Gastrocnemius medialis (tissue), 4 donors: ENCODE measurements around the gene HIVEP3.

Source experiments
- CTCF ChIP-seq, 5 experiments: fragments of 450-650 bp in 3 of 5; fragments of 200-600 bp in 2 of 5; sonication (generic) in 2 of 5; IDR thresholded peaks in 4 of 5; conservative IDR thresholded peaks in 1 of 5; 1 replicate in 4 of 5; 2 replicates in 1 of 5; pipeline ENCODE4 v1.5.1; 2016 to 2019; ENCODE audit warnings: antibody characterized with exemption in 5 of 5, mild to moderate bottlenecking in 3 of 5, moderate library complexity in 3 of 5
- POLR2A ChIP-seq, 2 donors: fragments of 450-650 bp; IDR thresholded peaks; one replicate each; pipeline ENCODE4 v1.6.1; 2017; ENCODE audit warnings: antibody characterized with exemption in 2 of 2, mild to moderate bottlenecking in 2 of 2, moderate library complexity in 2 of 2

GRCh38 chr1:41638086-41639024 is 280.4 kb downstream of the HIVEP3 start:
- no peak for TF ChIP-seq CTCF (IDR thresholded peaks at IDR 0.05 in 4 of 5, conservative IDR thresholded peaks at IDR 0.05 in 1 of 5)
- TF ChIP-seq POLR2A (IDR thresholded peaks at IDR 0.05), result no peak
